ENCODE measurements around the gene DSCAM. TPM values are rescaled to one million over a fixed set of nuclear protein-coding genes. Genes with fewer than 3 reads are reported as not detected.

Gene DSCAM
- total and polyA plus RNA-seq, 2 donors (not counting 1 experiment from before 2014, with no cell fraction given), result under 0.01 to 0.01 TPM

DNA sequence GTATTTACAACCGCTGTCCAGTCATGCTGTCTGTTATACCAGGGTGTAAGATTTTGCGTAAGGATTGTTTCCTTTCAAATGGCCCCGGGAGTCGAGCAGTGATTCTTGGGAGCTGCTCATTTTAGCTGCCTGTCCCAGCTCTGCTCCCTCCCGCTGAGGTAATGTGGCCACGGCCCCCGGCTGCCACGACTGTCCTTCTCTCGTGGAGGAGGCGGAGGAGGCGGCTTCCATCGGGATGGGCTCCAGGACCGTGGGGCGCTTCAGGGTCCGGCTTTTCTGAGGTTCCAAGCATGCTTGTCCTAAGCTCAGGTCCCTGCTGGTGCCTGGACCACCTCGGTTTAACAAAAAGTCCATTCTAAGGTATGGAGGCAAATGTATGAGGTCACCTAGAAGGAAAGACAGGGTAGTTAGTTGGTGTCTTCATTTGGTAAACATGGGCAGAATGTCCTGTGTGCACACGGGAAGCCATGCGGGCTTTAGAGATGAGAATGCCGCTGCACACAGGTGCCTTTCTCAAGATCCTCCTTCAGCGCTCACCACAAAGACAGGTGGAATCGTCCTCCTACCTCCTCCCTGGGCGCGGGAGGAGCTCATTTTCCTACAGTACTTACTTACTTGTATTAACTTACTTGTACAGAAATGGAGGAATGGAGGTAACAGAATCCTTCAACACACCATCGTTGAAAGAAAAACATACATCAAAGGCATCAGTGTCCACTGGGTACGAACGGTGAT lies 833.8 kb downstream of the DSCAM start:
- TF ChIP-seq EZH2 (IDR thresholded peaks at IDR 0.05; ENCODE audit: low read length, missing control alignments), result no peak
- TF ChIP-seq, protein P1, sequence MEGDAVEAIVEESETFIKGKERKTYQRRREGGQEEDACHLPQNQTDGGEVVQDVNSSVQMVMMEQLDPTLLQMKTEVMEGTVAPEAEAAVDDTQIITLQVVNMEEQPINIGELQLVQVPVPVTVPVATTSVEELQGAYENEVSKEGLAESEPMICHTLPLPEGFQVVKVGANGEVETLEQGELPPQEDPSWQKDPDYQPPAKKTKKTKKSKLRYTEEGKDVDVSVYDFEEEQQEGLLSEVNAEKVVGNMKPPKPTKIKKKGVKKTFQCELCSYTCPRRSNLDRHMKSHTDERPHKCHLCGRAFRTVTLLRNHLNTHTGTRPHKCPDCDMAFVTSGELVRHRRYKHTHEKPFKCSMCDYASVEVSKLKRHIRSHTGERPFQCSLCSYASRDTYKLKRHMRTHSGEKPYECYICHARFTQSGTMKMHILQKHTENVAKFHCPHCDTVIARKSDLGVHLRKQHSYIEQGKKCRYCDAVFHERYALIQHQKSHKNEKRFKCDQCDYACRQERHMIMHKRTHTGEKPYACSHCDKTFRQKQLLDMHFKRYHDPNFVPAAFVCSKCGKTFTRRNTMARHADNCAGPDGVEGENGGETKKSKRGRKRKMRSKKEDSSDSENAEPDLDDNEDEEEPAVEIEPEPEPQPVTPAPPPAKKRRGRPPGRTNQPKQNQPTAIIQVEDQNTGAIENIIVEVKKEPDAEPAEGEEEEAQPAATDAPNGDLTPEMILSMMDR (conservative IDR thresholded peaks at IDR 0.05 in 1 of 2, IDR thresholded peaks at IDR 0.05 in 1 of 2; ENCODE audit: low read depth in 1 of 2, low read length in 2 of 2), result no peak
- H3K4me1 ChIP-seq (ENCODE audit: control insufficient read depth, extremely low read depth, insufficient read depth, low read length), result no peaks in the 10 kb centered on the region
- H2AFZ ChIP-seq (ENCODE audit: low read length), result no peak overlapping the region
- DNase-seq (ENCODE audit: low read depth in 2 of 2), result no peak
- no peak overlapping the region for H3K4me2 ChIP-seq (ENCODE audit: extremely low read depth, insufficient read depth, low read length)
- no peak overlapping the region for H3K27ac ChIP-seq (ENCODE audit: insufficient read depth, low read length)
- no peaks in the 10 kb centered on the region for H3K36me3 ChIP-seq (ENCODE audit: control insufficient read depth, insufficient read depth, low read length)
- H3K4me3 ChIP-seq (replicated peaks in 1 of 4; ENCODE audit: control extremely low read depth in 1 of 4, insufficient read depth in 1 of 4, low read depth in 3 of 4, low read length in 4 of 4), result no peak overlapping the region
- H3K9me3 ChIP-seq (ENCODE audit: control insufficient read depth, insufficient read depth, low read depth, low read length), result no peaks in the 10 kb centered on the region
- H3K27me3 ChIP-seq (ENCODE audit: control insufficient read depth, insufficient read depth, low read length), result no peaks in the 10 kb centered on the region
- no peak overlapping the region for H3K9ac ChIP-seq (ENCODE audit: insufficient read depth, low read length)
- H4K20me1 ChIP-seq (ENCODE audit: control insufficient read depth, extremely low read depth, insufficient read depth, low read length), result no peaks in the 10 kb centered on the region
- no peaks in the 10 kb centered on the region for H3K79me2 ChIP-seq (ENCODE audit: control insufficient read depth, insufficient read depth, low read length)

GRCh38 chr21:40011371-40011770 lies 835.6 kb downstream of the DSCAM start:
- H3K27me3 ChIP-seq (ENCODE audit: control insufficient read depth, insufficient read depth, low read length), result no peaks in the 10 kb centered on the region
- no peaks in the 10 kb centered on the region for H3K4me1 ChIP-seq (ENCODE audit: control insufficient read depth, extremely low read depth, insufficient read depth, low read length)
- no peak for TF ChIP-seq EZH2 (IDR thresholded peaks at IDR 0.05; ENCODE audit: low read length, missing control alignments)
- TF ChIP-seq, protein P1 (conservative IDR thresholded peaks at IDR 0.05 in 1 of 2, IDR thresholded peaks at IDR 0.05 in 1 of 2; ENCODE audit: low read depth in 1 of 2, low read length in 2 of 2), result no peak
- H4K20me1 ChIP-seq (ENCODE audit: control insufficient read depth, extremely low read depth, insufficient read depth, low read length), result no peaks in the 10 kb centered on the region
- H3K9me3 ChIP-seq (ENCODE audit: control insufficient read depth, insufficient read depth, low read depth, low read length), result no peaks in the 10 kb centered on the region
- no peak for DNase-seq (ENCODE audit: low read depth in 2 of 2)
- no peak overlapping the region for H3K27ac ChIP-seq (ENCODE audit: insufficient read depth, low read length)
- no peak overlapping the region for H3K9ac ChIP-seq (ENCODE audit: insufficient read depth, low read length)
- no peaks in the 10 kb centered on the region for H3K79me2 ChIP-seq (ENCODE audit: control insufficient read depth, insufficient read depth, low read length)
- H3K4me3 ChIP-seq (replicated peaks in 1 of 4; ENCODE audit: control extremely low read depth in 1 of 4, insufficient read depth in 1 of 4, low read depth in 3 of 4, low read length in 4 of 4), result no peak overlapping the region
- H3K36me3 ChIP-seq (ENCODE audit: control insufficient read depth, insufficient read depth, low read length), result no peaks in the 10 kb centered on the region
- no peak overlapping the region for H2AFZ ChIP-seq (ENCODE audit: low read length)
- H3K4me2 ChIP-seq (ENCODE audit: extremely low read depth, insufficient read depth, low read length), result no peak overlapping the region

DNA sequence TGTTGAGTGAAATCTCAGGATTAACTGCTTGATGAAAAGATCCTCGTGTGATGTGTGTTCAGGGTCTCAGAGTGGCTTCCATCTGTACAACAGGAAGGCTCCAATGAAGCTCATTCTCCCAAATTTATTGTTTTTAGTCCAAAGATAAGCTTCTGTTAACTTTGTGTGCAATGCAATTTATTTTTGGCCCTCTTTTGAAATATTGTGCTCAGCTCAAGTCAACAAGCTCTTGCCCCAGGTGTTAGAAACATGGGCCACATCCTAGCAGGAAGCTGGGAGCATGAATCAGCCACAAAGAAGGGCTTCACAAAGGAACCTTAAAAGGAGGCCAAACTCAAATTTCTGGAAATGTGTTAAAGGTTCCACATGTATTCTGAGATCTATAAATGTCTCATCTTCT lies 844.0 kb downstream of the DSCAM start:
- H3K27ac ChIP-seq (ENCODE audit: insufficient read depth, low read length), result no peak overlapping the region
- H3K36me3 ChIP-seq (ENCODE audit: control insufficient read depth, insufficient read depth, low read length), result no peaks in the 10 kb centered on the region
- no peak for DNase-seq (ENCODE audit: low read depth in 2 of 2)
- no peak for TF ChIP-seq EZH2 (IDR thresholded peaks at IDR 0.05; ENCODE audit: low read length, missing control alignments)
- TF ChIP-seq, protein P1 (conservative IDR thresholded peaks at IDR 0.05 in 1 of 2, IDR thresholded peaks at IDR 0.05 in 1 of 2; ENCODE audit: low read depth in 1 of 2, low read length in 2 of 2), result no peak
- H3K9me3 ChIP-seq (ENCODE audit: control insufficient read depth, insufficient read depth, low read depth, low read length), result no peaks in the 10 kb centered on the region
- no peak overlapping the region for H2AFZ ChIP-seq (ENCODE audit: low read length)
- no peak overlapping the region for H3K4me2 ChIP-seq (ENCODE audit: extremely low read depth, insufficient read depth, low read length)
- no peaks in the 10 kb centered on the region for H4K20me1 ChIP-seq (ENCODE audit: control insufficient read depth, extremely low read depth, insufficient read depth, low read length)
- no peaks in the 10 kb centered on the region for H3K4me1 ChIP-seq (ENCODE audit: control insufficient read depth, extremely low read depth, insufficient read depth, low read length)
- no peaks in the 10 kb centered on the region for H3K79me2 ChIP-seq (ENCODE audit: control insufficient read depth, insufficient read depth, low read length)
- no peak overlapping the region for H3K4me3 ChIP-seq (replicated peaks in 1 of 4; ENCODE audit: control extremely low read depth in 1 of 4, insufficient read depth in 1 of 4, low read depth in 3 of 4, low read length in 4 of 4)
- H3K9ac ChIP-seq (ENCODE audit: insufficient read depth, low read length), result no peak overlapping the region
- H3K27me3 ChIP-seq (ENCODE audit: control insufficient read depth, insufficient read depth, low read length), result no peaks in the 10 kb centered on the region
